ENCODE data around the gene ARHGAP4.

- TF ChIP-seq CTCF (IDR thresholded peaks at IDR 0.05) = no peak
- no peak for TF ChIP-seq POLR2A (IDR thresholded peaks at IDR 0.05)
- no peak for TF ChIP-seq POLR2AphosphoS5 (IDR thresholded peaks at IDR 0.05)
Observed at GRCh38 chrX:153883163-153883843, 42.8 kb downstream of the ARHGAP4 start.

Measured in upper lobe of left lung (tissue), 4 donors.